ENCODE measurements around the gene TBC1D16.

GRCh38 chr17:79970576-79971068, 65.0 kb downstream of the TBC1D16 start:
- TF ChIP-seq CTCF (conservative IDR thresholded peaks at IDR 0.05; ENCODE audit: low read length) (peak; percentile 95), EZH2phosphoT487 (IDR thresholded peaks at IDR 0.05; ENCODE audit: borderline replicate concordance) (no peak)

Measured in Loucy (cell line).